ENCODE measurements around the gene MEAK7. TPM values are rescaled to one million over a fixed set of nuclear protein-coding genes. Genes with fewer than 3 reads are reported as not detected.

MEAK7 gene
- total RNA-seq, 1 experiment from 2014 or later: 21.5 TPM

- no peak overlapping the region for H3K9ac ChIP-seq (ENCODE audit: extremely low read depth, insufficient read length, low read length)
- no peaks in the 10 kb centered on the region for H4K20me1 ChIP-seq (ENCODE audit: control insufficient read depth, insufficient read depth, insufficient read length)
- H4K91ac ChIP-seq (ENCODE audit: insufficient read length, low read depth, low read length): no peak overlapping the region
- no peak overlapping the region for H2BK15ac ChIP-seq (ENCODE audit: low read depth, low read length)
- H3K4me1 ChIP-seq (ENCODE audit: insufficient read depth, low read length): no peaks in the 10 kb centered on the region; the same call in 1 of the 2 replicates
- H3K27ac ChIP-seq (ENCODE audit: insufficient read length, low read depth, low read length): no peak overlapping the region
- no peak overlapping the region for H3K23ac ChIP-seq (ENCODE audit: insufficient read length, low read depth, low read length)
- H2BK20ac ChIP-seq (ENCODE audit: low read depth, low read length, poor library complexity, severe bottlenecking): no peak overlapping the region
- Mint-ChIP-seq H3K27ac (no peak overlapping the region), H3K4me3 (no peak overlapping the region; a peak in 1 of 5 replicates), H3K36me3 (ENCODE audit: insufficient read depth in 1 of 3, low read depth in 3 of 3) (no peaks in the 10 kb centered on the region), H3K9me3 (no peaks in the 10 kb centered on the region), H3K4me1 (peaks cover 10 to 22% of the 10 kb centered on the region in 2 experiments), H3K27me3 (ENCODE audit: low read depth) (no peaks in the 10 kb centered on the region; the same call in 1 of the 2 replicates)
- H3K56ac ChIP-seq (ENCODE audit: insufficient read length, low read depth, low read length): no peak overlapping the region
- H3K4me2 ChIP-seq (ENCODE audit: insufficient read depth, insufficient read length, low read length): no peak overlapping the region
- H3K23me2 ChIP-seq (ENCODE audit: insufficient read length, low read depth, low read length, poor library complexity, severe bottlenecking): no peaks in the 10 kb centered on the region
- no CpG with 5 or more reads among the region's 2 CpGs for WGBS (ENCODE audit: extremely low coverage, insufficient read length, low lambda C conversion rate)
- no peak overlapping the region for H2AFZ ChIP-seq (ENCODE audit: low read length)
- no peaks in the 10 kb centered on the region for H3K9me3 ChIP-seq (ENCODE audit: control insufficient read depth, low read depth, low read length)
- H3K79me1 ChIP-seq (ENCODE audit: insufficient read depth, low read depth, low read length, poor library complexity, severe bottlenecking): no peaks in the 10 kb centered on the region
- H4K8ac ChIP-seq (replicated peaks; ENCODE audit: insufficient read length, low read depth, low read length): no peak overlapping the region
- no peak overlapping the region for H2BK120ac ChIP-seq (ENCODE audit: low read depth, low read length, poor library complexity, severe bottlenecking)
- H3K4ac ChIP-seq (ENCODE audit: low read depth, low read length): no peak overlapping the region
- no peak overlapping the region for H2AK5ac ChIP-seq (ENCODE audit: insufficient read length, low read length)
- H3K27me3 ChIP-seq (ENCODE audit: insufficient read depth, low read length): no peaks in the 10 kb centered on the region
- no peak overlapping the region for H2BK5ac ChIP-seq (ENCODE audit: insufficient read length, low read length)
- H3T11ph ChIP-seq (ENCODE audit: low read length): no peak overlapping the region
- no peak overlapping the region for H3K18ac ChIP-seq (ENCODE audit: insufficient read length, low read depth, low read length)
- no peak overlapping the region for H2BK12ac ChIP-seq (ENCODE audit: insufficient read length, low read depth, low read length)
- H3K14ac ChIP-seq (ENCODE audit: insufficient read depth, low read length): no peak overlapping the region
- no peak for DNase-seq
- H3K79me2 ChIP-seq (ENCODE audit: insufficient read depth, low read length): no peaks in the 10 kb centered on the region
- H4K5ac ChIP-seq (ENCODE audit: insufficient read length, low read depth, low read length): no peak overlapping the region
- no peak for TF ChIP-seq CTCF (conservative IDR thresholded peaks at IDR 0.05)
These were observed 38.8 kb upstream of the MEAK7 start for GRCh38 chr16:84543253-84543652.
